CD1c-positive myeloid dendritic cell (primary cell): ENCODE results near the gene DPP4.

Experiments
- DNase-seq: peaks from one replicate; pipeline ENCODE4 v3.0.0-alpha.2; 2016; ENCODE audit errors: extremely low spot score

DPP4 gene

DNA sequence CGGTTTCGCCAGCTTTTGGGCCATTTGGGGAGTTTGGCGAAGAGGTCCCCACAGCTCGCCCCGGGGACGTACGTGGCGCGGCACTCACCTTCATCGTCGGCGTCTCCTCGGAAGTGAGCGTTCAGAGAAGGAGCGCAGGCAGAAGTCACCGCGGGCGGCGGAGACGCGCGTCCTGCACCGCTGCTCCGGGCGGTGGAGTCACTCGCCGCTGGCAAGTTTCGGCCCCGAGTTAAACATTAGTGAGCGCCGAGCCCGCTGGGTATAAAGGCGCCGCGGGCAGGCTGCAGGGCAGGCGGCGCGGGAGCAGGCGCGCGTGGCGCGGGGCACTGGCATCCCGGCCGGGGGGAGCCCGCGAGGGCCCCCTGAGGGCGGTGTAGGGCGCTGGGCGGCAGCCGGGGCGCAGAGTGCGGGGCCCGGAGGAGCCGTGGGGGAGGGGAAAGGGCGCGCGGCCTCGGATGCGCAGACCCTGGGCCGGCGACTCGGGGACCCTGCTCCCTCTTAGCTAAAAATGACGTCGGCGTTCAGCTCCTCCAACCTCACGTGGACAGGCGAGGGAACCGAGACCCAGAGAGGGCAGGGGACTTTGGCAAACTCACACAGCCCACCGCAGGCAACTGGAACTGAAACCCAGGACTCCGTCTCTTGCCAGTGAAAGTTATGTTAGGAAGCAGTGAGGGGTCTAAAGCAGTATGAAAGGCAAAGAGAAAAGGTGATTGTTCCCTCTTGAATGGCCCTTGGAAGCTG lies at the start of gene DPP4:
Gene DPP4, minus strand, starts transcription at position 328 of the 744 bp plus-strand sequence. Its CDS starts 234 bp downstream, at position 94.
- peak; percentile 32 for DNase-seq

DNA sequence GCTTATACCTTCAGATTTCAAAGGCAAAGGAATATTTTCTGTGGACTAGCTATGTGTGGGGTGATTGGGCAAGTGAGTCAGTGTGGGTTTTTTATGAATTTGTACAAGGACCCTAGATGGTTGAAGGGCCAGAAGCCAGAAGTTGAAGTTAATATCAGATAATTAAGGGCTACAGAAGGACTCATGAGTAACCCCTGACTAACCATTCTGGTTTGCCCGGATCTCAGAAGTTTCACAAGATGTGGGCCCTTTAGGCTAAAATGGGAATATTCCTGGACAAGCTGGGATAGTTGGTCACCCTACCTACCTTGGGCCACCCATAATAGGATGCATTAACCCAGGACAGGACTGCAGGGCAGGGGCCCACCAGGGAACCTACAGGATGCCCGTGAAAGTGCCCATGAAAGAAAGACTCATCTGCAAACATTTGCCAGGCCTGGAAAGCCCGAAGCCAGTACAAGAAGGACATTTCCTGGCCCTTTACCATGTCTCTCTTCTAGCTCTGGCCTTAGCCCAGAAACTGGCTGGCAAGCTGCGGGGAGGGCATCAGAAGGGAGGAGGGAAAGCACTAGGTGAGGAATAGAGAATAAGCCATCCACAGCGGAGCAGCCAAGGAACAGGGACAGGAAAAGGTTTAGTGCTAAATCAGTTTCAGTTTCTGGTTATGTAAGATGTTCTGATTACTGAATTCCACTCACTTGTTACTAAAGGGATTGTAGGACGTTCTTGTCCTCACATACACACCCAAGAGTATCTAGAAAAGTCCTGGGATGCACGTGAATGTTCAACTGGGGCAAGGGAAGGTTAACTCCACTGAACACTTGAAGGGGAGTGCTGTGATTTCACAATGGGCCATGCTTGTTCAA lies 44.4 kb upstream of the DPP4 start:
- no peak for DNase-seq

DNA sequence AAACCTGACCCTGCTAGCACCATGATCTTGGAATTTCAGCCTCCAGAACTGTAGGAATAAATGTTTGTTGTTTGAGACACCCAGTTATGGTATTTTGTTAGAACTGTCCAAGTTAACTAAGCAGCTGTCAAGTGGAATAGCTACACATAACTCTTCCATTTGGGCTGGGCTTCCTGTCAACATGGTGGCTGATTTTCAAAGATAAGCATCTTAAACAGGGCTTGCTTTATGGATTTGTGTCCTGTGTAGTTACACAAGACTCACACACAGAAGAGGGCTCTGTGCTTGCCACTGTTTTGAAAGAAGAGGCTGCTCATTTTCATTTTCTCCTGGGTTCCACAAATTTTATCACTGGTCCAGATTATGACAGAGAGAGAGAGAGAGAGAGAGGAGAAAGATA lies 42.3 kb upstream of the DPP4 start:
- no peak for DNase-seq

DNA sequence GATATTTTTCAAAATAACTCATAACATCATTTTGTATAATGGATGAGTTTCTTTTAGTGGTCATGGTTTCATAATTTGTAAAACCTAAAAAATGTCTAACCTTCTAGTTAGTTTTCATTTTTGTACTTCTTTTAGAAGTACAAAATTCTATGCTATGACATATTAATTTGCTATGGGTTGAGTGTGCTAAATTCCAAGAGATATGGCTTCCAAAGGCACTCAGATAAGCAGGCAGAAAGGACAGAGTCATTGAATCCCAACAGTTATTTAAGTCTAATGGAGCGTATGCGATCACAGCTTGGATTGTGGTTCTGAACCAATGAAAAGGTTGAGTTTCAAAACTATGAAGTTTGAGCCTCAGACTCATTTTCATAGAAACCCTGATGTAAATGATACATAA lies 41.1 kb upstream of the DPP4 start:
- no peak for DNase-seq

DNA sequence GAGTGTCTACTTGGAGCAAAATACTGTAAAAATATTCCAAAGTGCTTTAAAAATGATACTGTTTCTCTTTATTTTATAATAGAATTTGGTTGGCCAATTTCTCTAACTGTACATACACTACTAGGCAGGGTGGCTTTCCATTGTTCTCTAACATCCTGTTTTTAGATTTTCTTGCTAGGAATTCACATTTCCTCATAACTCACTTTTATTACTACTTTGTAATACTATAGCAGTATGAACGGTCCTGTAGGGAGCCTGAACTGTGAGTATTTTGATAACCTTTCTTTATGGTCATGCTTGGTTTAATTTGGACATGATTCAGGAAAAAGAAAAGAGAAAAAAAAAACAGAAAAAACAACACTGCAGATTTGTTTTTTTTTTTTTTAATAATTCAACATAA lies 40.3 kb upstream of the DPP4 start:
- DNase-seq = peak; percentile 13

DNA sequence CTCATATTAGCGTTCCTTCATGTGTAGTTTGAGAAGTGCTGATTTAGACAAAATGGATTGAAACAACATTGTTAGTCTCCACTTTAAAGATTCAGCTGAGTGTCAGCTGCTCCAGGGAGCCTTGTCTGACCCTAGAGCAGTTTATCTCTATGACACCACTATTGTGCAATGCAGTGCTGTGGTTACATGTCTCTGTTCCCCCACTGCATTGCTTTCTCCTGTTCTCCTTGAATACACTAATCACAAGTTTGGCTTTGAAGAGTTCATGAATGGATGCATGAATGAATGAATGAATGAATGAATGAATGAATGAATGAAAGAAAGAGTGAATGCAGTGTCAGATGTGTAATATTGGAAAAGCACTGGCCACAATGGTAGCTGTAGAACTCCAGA lies 39.8 kb upstream of the DPP4 start:
- DNase-seq = peak; percentile 39

DNA sequence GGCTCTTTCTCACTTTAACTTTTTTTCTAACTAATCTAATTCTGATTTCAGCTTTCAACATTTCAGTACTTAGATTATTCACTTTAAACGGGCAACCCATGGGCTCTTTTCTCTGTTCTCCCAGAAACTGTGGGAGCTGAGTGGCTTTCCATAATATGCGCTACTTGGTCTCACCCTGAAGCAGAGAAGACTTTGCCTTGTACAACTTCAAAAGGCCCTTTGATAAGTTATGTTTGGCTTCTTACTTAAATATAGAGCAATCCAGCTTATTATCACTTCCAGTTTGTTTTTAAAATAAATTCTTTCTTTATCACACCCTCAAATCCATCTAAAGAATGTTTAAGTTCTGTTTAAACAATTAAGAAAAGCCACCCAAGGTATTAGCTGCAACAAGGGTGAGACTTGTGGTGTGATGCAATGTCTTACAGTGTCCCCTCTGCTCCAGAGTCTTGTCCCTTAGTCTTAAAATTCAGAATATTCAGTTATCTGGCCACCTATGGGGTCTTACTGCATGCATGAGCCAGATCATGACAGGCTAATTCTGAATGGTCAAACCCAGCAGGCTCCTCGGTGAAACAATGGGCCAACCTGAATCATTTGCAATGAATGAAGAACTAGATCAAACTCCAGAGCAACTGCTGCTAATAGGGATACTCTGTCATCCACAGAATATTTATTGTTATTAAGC lies 39.2 kb upstream of the DPP4 start:
- no peak for DNase-seq

DNA sequence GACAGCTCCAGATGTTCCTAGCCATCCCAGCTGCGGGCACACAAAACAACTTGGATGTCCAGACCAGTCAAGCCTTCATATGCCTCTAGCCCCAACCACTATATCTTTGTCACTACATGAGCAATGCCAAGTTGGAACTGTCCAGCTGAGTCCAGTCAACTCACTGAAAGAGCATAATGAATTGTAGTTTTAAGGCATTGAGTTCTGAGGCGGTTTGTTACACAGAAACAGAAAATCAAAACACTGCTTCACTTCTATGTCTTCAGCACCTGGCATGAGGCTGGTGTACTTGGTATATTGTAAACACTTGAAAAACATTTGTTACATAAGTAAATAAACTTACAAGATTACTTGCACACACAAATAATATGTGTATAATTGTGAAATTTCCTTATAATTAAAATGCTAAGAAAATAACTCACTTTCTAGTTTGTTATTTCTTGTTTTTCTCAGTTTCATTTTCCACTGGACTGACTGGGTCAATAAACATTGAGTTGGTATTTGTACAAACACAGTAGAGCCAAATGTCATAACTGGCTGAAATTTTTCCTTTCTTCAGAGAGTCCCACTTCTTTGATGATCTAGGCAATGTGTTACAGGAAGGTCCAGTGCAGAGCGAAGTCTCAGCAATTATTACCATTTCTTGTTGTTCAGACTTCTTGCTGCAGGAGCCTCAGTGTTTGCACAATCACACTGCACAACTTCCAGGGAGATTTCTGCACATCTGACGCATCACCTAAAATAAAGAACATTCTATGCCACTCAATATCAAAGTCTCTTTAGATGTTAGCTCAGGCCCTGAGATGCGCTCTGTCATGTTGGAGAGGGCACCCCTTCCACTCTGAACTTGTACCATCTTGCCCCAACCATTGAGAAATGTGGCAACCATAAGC lies 38.2 kb upstream of the DPP4 start:
- DNase-seq = no peak

DNA sequence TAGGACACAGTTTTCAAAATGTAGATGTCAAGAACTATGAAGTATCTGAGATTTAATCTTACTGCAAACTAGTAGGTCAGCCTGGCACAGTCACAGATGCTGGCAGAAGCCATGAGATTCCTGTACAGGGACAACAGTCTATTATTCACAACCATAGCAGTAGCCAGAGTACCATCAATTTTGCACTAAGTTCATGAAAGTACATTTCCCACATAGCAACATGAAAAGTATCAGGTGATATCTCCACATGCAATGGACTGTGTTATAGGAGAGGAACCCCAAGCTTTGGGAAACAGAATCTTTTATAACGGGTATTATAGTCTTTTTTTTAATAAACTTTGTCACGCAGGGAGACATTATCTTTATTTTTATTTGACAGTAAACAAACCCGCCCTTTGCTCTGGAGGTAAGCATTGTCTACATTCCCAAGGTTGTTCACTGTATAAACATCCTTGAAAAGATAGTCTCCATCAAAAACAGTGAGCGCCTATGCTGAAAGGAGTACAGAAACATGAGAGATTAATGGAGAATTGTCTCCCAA lies 33.4 kb upstream of the DPP4 start:
- no peak for DNase-seq

DNA sequence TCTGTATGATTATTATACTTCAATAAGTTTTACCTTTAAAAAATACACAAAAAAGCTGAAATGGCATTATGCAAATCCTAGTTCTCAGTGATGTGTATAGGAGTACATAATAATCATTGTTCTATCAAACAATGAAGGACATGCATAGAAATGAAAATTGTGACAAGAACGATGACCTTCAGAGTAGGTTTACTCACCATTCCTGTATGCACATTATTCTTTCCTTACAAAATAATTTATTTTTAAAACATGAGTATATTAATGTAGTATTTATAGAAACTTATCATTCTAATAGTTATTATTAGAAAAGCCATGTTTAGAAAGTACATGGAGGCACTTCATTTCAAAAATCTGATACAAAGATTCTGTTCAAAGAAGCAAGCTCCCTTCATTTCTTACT lies 32.7 kb upstream of the DPP4 start:
- DNase-seq = no peak

DNA sequence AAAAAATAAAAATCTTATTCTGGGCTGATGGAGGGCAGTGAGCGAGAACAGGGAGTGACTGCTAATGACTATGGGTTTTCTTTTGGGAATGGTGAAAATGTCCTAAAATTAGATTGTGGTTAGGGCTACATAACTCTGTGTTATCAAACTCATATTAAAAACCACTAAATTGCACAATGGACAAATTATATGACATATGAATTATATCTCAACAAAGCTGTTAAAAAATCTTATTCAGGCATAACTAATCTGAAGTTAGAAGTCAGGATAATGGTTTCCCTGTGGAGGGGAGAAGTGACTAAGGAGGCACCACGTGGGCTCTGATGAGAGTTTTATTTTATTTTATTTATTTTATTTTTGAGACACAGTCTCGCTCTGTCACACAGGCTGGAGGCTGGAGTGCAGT lies 32.1 kb upstream of the DPP4 start:
- DNase-seq = no peak

DNA sequence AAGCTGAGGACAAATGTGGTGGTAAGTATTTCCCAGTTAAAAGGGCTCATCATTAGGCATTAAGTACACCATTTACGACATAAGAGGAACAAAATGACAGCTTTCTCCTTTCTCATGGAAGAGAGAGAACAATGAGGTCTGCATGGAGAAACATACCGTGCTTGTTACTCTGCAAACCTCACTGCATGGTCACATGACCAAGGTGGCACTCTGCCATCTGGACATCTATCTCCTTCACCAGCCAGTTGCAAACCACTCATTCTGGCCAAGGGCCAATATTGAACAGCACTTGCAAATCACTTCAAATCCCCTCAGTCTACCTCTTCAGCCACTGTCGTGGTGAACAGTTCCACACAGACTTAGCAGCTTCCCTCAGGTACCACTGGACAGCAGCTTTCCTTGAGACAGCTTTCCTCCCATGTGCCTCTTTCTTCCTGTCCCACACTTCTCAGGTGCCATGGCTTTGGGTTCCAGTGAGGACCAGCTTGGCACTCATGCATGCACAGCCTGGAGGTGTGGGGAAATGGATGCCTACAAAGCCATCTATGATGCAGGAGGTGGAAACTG lies 29.5 kb upstream of the DPP4 start:
- DNase-seq = no peak

DNA sequence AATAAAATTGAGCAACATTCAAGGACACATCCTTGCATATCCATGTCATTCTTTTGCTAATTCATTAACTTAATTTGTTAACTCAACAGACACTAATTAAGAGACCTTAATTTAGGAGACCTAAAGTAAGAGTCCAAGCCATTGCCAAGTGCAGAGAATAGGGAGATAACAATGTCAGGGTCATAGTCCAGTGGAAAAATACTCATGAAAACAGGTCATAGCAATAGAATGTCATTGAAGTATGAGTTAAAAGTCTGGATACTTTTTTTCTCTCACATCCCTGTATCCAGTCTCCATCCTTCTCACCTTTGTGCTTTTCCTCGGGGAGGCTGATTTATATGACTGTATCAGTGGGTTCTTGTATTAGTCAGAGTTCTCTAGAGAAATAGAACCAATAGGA lies 26.6 kb upstream of the DPP4 start:
- no peak for DNase-seq

DNA sequence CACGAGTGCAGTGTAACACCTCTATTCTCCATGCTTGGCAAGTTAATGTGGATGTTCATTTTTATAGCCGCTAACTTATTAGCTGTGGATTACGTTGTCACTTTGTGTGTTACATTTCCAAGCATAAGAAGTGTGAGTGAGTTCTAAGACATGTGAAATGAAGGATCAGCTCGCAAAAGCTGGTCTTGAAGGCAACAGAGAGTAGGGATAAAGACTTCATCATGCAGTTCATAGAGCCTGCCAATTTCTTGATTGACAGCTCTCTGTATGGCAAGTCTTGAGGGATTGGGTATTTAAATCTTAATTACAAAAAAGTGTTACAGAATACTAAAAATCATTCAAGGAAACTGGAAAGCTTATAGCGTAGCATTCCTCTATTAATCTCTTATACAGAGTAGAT lies 25.8 kb upstream of the DPP4 start:
- no peak for DNase-seq

DNA sequence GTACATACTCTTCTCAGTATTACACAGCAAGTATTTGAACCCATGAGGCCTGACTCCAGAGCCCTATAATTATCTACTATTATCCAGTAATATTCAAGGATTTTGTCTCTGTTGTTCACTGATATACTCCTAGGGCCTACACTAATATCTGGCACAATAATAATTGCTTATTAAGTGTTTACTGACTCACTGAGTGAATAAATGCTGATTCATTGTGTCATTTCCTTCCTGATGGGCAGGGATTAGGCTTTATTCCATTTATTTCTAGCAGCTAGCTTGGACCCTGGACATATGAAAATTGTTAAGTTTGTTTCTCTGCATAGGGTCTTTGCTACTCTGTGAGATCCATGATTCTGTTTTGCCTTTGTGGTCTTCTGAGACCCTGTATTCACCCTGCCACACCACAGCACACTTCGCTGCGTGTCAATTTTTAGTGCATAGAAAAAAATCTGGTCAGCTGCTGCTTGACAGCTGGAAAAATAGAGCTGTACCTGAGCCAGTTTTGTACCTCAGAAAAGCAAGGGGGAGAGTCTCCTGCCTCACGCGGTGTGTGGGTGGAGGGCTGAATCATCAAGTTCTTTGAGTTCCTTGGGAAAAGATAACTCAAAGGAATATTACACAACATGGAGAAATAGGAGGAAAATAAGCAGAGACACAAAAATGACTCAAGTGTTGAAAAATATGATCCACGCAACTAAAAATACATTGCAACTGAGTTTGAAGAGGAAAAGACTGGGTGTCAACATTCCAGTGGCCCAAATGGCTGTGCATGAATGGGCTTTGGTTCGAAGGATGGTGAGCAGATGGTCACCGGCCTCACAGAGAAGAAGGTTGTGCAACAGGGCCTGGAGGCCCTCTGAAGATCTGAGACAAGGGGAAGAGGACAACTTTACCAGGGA lies 18.9 kb upstream of the DPP4 start:
- DNase-seq = peak; percentile 57

DNA sequence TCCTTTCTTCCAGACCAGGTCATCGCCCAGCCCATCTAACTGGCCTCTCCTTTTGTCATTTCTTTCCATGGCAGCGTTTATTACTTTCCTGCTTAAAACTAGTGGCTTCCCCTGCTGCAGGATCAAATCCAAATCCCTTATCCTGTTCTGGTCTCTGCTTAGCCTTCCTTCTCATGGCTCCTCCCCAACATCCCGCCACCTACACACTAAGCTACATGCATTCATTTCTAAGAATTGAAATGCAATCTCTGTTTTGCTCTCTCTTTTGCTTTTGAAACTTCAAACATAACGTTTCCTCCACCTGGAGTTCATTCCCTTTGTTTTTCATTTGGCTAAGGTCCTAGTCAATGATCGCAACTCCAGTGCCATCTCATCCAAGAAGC lies 18.0 kb upstream of the DPP4 start:
- no peak for DNase-seq

DNA sequence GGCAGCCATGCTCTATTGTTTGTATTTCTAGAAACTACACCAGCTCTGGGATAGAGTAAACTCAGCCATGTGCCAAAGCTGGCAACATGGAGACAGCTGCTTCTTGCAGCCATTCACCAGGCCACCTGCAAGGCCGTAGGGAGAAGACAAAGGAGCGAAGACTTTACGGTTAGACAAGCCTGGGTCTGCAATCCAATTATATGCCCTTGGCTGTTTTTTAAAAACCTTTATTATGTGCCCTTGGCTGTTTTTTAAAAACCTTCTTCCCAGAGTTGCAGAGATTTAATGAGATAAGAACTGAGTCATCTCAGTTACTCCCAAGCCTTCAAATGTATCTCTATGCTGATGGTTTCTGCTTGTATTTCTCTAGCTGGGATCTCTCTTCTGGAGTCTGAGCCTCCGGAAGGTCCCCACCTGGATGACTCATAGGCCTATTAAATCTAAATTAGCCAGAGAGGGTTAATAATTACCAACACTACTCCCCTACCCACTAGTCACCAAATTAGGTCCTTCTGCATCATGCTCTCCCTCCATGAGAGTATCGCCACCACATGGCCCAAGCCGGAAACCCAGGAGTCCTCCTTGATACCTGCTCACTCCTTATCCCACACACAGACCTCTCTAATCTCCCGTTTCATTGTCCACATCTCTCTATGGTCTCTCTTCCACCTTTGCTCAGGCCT lies 17.5 kb upstream of the DPP4 start:
- no peak for DNase-seq

DNA sequence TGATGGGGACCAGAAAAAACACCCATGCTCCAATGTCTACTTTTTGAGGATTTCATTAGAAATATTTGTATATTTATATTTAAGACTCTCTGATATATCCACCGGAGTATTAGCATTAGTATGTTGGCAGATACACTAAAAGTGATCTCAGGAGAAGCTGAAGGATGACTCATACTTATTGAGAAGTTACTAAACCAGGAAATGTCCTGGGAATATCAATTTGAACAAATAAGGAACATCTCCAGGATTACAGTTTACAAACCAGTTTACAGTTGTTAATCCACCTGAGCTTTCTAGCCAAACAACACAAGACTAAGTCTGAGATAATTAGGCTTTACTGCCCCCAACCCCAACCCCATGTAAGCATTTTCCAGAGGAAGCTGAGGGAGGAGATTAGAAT lies 16.1 kb upstream of the DPP4 start:
- DNase-seq = no peak

DNA sequence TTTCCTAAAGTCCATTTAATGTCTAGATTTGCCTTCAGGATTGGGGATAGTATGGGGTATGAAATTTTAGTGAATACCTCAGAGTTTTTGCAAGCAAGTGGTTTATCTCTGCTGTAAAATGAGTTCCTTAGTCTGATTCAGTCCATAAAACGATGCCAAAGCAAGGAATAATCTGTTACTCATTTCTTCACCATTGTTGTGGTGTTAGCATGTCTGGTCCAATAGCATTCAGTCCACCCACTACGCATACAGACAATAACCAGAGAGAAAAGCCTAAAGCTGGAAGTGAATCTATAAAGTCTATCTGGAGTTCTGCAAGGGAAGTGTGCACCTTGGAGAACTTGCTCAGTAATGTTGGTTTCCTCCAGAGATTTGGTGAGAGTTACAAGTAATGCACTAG lies 12.9 kb upstream of the DPP4 start:
- no peak for DNase-seq
